Endothelial cell (in vitro differentiated cells): ENCODE measurements around the gene HS3ST3A1. TPM values are rescaled to one million over a fixed set of nuclear protein-coding genes. Genes with fewer than 3 reads are reported as not detected.

Experiments
- DNase-seq: peaks from one replicate; pipeline ENCODE4 v3.0.0; 2021; ENCODE audit warnings: low spot score
- H3K27ac Mint-ChIP-seq: one replicate; pipeline ENCODE4 v1.8.0; 2021; ENCODE audit warnings: mixed read lengths, inconsistent platforms; ENCODE audit not compliant: unreplicated experiment
- H3K27me3 Mint-ChIP-seq: one replicate; pipeline ENCODE4 v1.8.0; 2021; ENCODE audit warnings: mild to moderate bottlenecking, moderate library complexity, mixed read lengths, inconsistent platforms; ENCODE audit not compliant: unreplicated experiment
- H3K36me3 Mint-ChIP-seq: one replicate; pipeline ENCODE4 v1.8.0; 2021; ENCODE audit warnings: mild to moderate bottlenecking, low read depth, mixed read lengths, inconsistent platforms; ENCODE audit not compliant: unreplicated experiment
- H3K4me1 Mint-ChIP-seq: one replicate; pipeline ENCODE4 v1.8.0; 2021; ENCODE audit warnings: mild to moderate bottlenecking, mixed read lengths, inconsistent platforms; ENCODE audit not compliant: unreplicated experiment
- H3K4me3 Mint-ChIP-seq: one replicate; pipeline ENCODE4 v1.8.0; 2021; ENCODE audit warnings: mild to moderate bottlenecking, mixed read lengths, inconsistent platforms; ENCODE audit not compliant: unreplicated experiment
- H3K9me3 Mint-ChIP-seq: one replicate; pipeline ENCODE4 v1.8.0; 2021; ENCODE audit warnings: mixed read lengths, inconsistent platforms; ENCODE audit not compliant: unreplicated experiment
- total RNA-seq: library from RNA; stranded (reverse); fragmentation: NEBNext Ultra II Directional; extraction: Animal tissue kit (Norgen Biotek cat#: 25700); gene quantifications from one replicate; pipeline ENCODE4 v1.2.1, GENCODE V29; 2021; ENCODE audit not compliant: unreplicated experiment
- TF ChIP-seq, protein P1 (sequence below): fragments of 200-600 bp; sonication (generic); IDR thresholded peaks from one replicate; pipeline ENCODE4 v1.5.0; 2021; ENCODE audit warnings: antibody characterized with exemption; ENCODE audit not compliant: unreplicated experiment

HS3ST3A1 gene
- total RNA-seq, 1 donor from 2014 or later, result 1.1 TPM

DNA sequence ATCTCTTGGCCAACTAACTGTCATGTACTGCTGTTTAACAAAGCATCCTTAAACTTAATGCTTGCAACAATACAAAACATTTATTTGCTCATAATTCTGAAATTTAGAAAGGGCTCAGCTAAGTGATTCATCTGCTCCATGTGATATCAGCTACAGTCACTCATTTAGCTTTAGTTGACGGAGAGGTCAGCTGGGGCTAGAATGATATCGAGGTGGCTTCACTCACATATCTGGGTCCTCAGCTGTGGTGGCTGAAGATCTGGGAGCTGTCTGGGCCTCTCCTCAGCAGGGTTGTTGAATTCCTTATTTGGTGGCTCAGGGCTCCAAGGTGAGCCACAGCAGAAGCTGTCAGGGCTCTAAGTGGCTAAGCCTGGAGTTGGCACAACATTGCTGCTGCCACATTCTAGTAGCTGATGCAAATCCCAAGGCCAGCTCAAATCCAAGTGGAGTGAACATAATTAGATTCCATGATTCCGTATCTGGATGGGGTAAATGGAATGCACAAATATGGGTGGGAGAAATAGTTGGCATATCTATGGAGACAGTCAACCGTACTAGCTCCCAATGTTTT is 62.8 kb downstream of the HS3ST3A1 start:
- Mint-ChIP-seq H3K4me1 (no peaks in the 10 kb centered on the region), H3K36me3 (no peaks in the 10 kb centered on the region), H3K9me3 (no peaks in the 10 kb centered on the region), H3K27me3 (no peaks in the 10 kb centered on the region), H3K4me3 (no peak overlapping the region), H3K27ac (no peak overlapping the region)
- TF ChIP-seq, protein P1, sequence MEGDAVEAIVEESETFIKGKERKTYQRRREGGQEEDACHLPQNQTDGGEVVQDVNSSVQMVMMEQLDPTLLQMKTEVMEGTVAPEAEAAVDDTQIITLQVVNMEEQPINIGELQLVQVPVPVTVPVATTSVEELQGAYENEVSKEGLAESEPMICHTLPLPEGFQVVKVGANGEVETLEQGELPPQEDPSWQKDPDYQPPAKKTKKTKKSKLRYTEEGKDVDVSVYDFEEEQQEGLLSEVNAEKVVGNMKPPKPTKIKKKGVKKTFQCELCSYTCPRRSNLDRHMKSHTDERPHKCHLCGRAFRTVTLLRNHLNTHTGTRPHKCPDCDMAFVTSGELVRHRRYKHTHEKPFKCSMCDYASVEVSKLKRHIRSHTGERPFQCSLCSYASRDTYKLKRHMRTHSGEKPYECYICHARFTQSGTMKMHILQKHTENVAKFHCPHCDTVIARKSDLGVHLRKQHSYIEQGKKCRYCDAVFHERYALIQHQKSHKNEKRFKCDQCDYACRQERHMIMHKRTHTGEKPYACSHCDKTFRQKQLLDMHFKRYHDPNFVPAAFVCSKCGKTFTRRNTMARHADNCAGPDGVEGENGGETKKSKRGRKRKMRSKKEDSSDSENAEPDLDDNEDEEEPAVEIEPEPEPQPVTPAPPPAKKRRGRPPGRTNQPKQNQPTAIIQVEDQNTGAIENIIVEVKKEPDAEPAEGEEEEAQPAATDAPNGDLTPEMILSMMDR, result no peak
- DNase-seq, result no peak

DNA sequence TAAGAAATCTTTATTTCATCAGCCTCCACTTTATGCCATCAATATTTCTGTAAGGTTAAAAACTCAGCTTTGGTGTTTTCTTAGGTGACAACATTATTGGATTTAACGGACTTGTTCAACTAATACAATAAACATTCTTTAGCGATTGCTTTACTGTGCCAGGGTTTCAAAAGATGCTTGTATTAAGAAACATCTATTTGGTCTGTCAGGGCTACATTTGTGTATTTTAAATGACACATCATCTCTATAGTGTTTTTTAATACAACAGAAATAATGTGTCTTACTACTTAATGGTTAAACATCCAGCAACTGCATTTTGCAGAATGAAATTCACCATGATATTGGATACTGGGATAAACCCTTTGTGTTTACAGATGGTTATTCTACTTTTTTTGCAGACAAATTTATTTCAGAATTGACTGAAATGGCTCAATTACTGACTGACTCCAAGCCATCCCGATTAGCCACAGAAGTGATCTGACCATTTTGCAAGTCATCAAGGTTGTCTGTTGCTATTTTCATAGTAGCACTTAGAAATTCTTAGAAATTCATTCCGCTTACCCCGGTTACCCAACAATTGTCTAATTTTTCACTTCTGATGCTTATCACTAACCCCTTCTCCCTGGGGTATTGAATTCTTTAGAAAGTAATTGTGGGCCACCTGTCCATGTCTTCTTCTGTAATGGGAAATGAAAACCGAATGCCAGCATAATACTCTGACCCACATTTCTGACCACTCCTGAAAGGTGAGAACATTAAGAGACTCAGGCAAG is 63.7 kb downstream of the HS3ST3A1 start:
- Mint-ChIP-seq H3K36me3 (no peaks in the 10 kb centered on the region), H3K4me1 (no peaks in the 10 kb centered on the region), H3K4me3 (no peak overlapping the region), H3K27ac (no peak overlapping the region), H3K9me3 (no peaks in the 10 kb centered on the region), H3K27me3 (no peaks in the 10 kb centered on the region)
- TF ChIP-seq, protein P1, result no peak
- DNase-seq, result no peak

DNA sequence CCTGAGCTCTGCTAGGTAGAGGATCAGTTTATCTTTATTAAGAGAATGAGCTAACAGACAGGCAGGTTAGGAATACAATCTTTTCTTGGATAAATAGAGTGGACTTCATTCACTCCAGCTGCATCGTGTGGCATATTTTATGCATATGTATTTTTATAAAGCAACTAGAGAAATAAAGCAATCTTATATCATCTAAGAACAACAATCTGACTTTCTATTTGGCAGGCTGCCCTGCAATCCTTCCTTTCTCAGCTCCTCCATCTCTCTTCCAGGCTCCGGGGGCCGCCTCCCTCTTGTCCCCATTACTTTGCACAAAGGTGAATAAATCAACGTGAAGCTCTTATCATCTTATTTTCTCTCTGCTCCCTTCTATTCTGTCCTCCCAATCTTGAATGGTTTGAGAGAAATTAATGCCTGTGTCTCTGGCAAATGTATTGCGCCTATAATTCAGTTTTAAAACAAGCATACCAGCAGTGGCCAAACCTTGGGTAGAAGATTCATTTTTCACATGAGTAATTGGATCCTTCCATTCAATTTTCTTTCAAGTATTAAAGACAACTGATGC is 64.5 kb downstream of the HS3ST3A1 start:
- H3K4me3 Mint-ChIP-seq, result no peak overlapping the region
- H3K27me3 Mint-ChIP-seq, result no peaks in the 10 kb centered on the region
- no peak for DNase-seq
- H3K36me3 Mint-ChIP-seq, result no peaks in the 10 kb centered on the region
- no peaks in the 10 kb centered on the region for H3K4me1 Mint-ChIP-seq
- no peak overlapping the region for H3K27ac Mint-ChIP-seq
- TF ChIP-seq, protein P1, result no peak
- H3K9me3 Mint-ChIP-seq, result no peaks in the 10 kb centered on the region

DNA sequence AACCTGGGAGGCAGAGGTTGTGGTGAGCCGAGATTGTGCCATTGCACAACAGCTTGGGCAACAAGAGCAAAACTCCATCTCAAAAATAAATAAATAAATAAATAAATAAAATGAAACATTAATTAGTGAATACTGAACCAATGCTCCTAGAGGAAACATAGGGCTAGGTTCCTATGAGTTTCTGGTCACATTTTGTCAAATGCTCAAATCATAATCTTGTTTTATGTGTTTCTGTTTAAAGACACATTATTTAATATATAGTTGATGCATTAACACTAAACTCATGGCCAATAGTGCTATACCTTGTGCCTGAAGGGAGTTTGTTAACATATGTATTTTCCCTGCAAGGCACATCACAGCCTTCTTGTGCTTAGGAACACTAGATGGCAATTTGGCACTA is 66.8 kb downstream of the HS3ST3A1 start:
- no peak for DNase-seq
- Mint-ChIP-seq H3K27ac (no peak overlapping the region), H3K36me3 (no peaks in the 10 kb centered on the region), H3K4me1 (no peaks in the 10 kb centered on the region), H3K27me3 (no peaks in the 10 kb centered on the region), H3K9me3 (no peaks in the 10 kb centered on the region), H3K4me3 (no peak overlapping the region)
- TF ChIP-seq, protein P1, result no peak

DNA sequence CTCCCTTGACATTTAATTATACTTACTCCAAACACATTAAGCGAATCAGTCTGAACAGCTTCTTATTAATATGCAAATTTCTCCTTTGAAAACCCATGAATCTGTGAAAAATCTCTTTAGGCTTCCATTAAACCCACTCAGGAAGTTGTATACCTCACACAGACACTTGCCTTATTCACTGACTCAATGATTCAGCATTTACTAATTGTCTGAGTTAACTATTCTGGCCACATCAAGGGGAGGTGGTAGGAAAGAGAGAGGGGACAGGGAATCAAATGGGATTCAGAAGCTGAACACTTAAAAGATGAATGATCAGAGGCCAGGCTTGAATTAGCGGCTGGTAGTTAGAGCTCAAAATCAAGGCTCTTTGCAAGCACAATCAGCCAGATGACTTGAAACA is 70.0 kb downstream of the HS3ST3A1 start:
- TF ChIP-seq, protein P1, result no peak
- DNase-seq, result no peak
- peaks cover 6% of the 10 kb centered on the region for H3K4me1 Mint-ChIP-seq
- H3K36me3 Mint-ChIP-seq, result no peaks in the 10 kb centered on the region
- no peak overlapping the region for H3K4me3 Mint-ChIP-seq
- peaks cover 2% of the 10 kb centered on the region for H3K27me3 Mint-ChIP-seq
- H3K27ac Mint-ChIP-seq, result no peak overlapping the region
- H3K9me3 Mint-ChIP-seq, result no peaks in the 10 kb centered on the region
